Large intestine (tissue), 3 donors: ENCODE results near the gene RIOK1. TPM values are rescaled to one million over a fixed set of nuclear protein-coding genes. Genes with fewer than 3 reads are reported as not detected.

Experiments
- DNase-seq, 2 donors: peaks; one replicate each; pipeline versions ENCODE4 v3.0.0 to v3.0.0-alpha.2; 2013
- H3K27ac ChIP-seq: one replicate; pipeline ENCODE4 v1.5.1; 2013; ENCODE audit warnings: low read length
- H3K27me3 ChIP-seq: 2 replicates; pipeline ENCODE4 v1.6.1; 2013; ENCODE audit warnings: low read length; ENCODE audit not compliant: control insufficient read depth, insufficient read depth
- H3K36me3 ChIP-seq: 2 replicates; pipeline ENCODE4 v1.6.1; 2013; ENCODE audit warnings: low read length; ENCODE audit not compliant: control insufficient read depth, insufficient read depth
- H3K4me1 ChIP-seq: one replicate; pipeline ENCODE4 v1.6.1; 2013; ENCODE audit warnings: low read length; ENCODE audit not compliant: control insufficient read depth, insufficient read depth
- H3K4me3 ChIP-seq: one replicate; pipeline ENCODE4 v1.5.1; 2013; ENCODE audit warnings: low read length
- H3K9me3 ChIP-seq: one replicate; pipeline ENCODE4 v1.6.1; 2013; ENCODE audit warnings: mild to moderate bottlenecking, low read depth, low read length, moderate library complexity; ENCODE audit not compliant: control insufficient read depth
- WGBS: methylation state at CpG from one replicate; pipeline ENCODE4 v1.1.5; 2013; ENCODE audit warnings: low lambda C conversion rate; ENCODE audit not compliant: insufficient coverage; 5-methylcytosine and 5-hydroxymethylcytosine counted together
- polyA plus RNA-seq: library from polyadenylated mRNA; unstranded; fragments of 120-200 nt; gene quantifications from one replicate; pipeline ENCODE4 v1.2.1, GENCODE V29; 2013

RIOK1 gene
- polyA plus RNA-seq, 1 donor = 22.9 TPM

GRCh38 chr6:7404546-7404945 is 14.9 kb downstream of the RIOK1 start:
- no peak for DNase-seq
- no CpG with 5 or more reads among the region's 5 CpGs for WGBS
- no peaks in the 10 kb centered on the region for H3K4me1 ChIP-seq
- no peak overlapping the region for H3K4me3 ChIP-seq
- peaks cover 72% of the 10 kb centered on the region for H3K36me3 ChIP-seq
- H3K27ac ChIP-seq = no peak overlapping the region
- no peaks in the 10 kb centered on the region for H3K9me3 ChIP-seq
- H3K27me3 ChIP-seq = no peaks in the 10 kb centered on the region

GRCh38 chr6:7406743-7407142 is 17.1 kb downstream of the RIOK1 start:
- no peak for DNase-seq
- WGBS = no CpG with 5 or more reads among the region's 9 CpGs
- H3K4me1 ChIP-seq = peaks cover 5% of the 10 kb centered on the region
- peaks cover 71% of the 10 kb centered on the region for H3K36me3 ChIP-seq
- no peaks in the 10 kb centered on the region for H3K9me3 ChIP-seq
- no peaks in the 10 kb centered on the region for H3K27me3 ChIP-seq
- no peak overlapping the region for H3K4me3 ChIP-seq
- no peak overlapping the region for H3K27ac ChIP-seq

GRCh38 chr6:7409740-7410139 is 20.1 kb downstream of the RIOK1 start:
- H3K27ac ChIP-seq = peak overlapping the region; percentile 47
- 33% methylated on average over 1 of the region's 6 CpGs for WGBS
- H3K36me3 ChIP-seq = peaks cover 61% of the 10 kb centered on the region
- H3K27me3 ChIP-seq = no peaks in the 10 kb centered on the region
- peaks cover 25% of the 10 kb centered on the region for H3K4me1 ChIP-seq
- no peak overlapping the region for H3K4me3 ChIP-seq
- DNase-seq = peak; percentile 27 to 53
- H3K9me3 ChIP-seq = no peaks in the 10 kb centered on the region

- peaks cover 62% of the 10 kb centered on the region for H3K36me3 ChIP-seq
- H3K27me3 ChIP-seq = no peaks in the 10 kb centered on the region
- WGBS = no CpG with 5 or more reads among the region's 4 CpGs
These were observed 21.2 kb downstream of the RIOK1 start for GRCh38 chr6:7410851-7411250.

GRCh38 chr6:7411328-7411727 is 21.7 kb downstream of the RIOK1 start:
- no peak overlapping the region for H3K4me3 ChIP-seq
- no peak overlapping the region for H3K27ac ChIP-seq
- H3K9me3 ChIP-seq = no peaks in the 10 kb centered on the region
- DNase-seq = no peak
- H3K4me1 ChIP-seq = peaks cover 33% of the 10 kb centered on the region
- WGBS = 83% methylated on average over 1 of the region's 2 CpGs
- no peaks in the 10 kb centered on the region for H3K27me3 ChIP-seq
- H3K36me3 ChIP-seq = peaks cover 63% of the 10 kb centered on the region

More at GRCh38 chr6:7410851-7411250, 21.2 kb downstream of the RIOK1 start:
- Histone ChIP-seq H3K4me1 (peaks cover 33% of the 10 kb centered on the region), H3K9me3 (no peaks in the 10 kb centered on the region), H3K4me3 (no peak overlapping the region), H3K27ac (no peak overlapping the region)
- DNase-seq = no peak

GRCh38 chr6:7413151-7413823 is 23.7 kb downstream of the RIOK1 start:
- peak; percentile 69 to 86 for DNase-seq
- H3K36me3 ChIP-seq = peaks cover 61% of the 10 kb centered on the region

GRCh38 chr6:7414811-7415210 is 25.2 kb downstream of the RIOK1 start:
- DNase-seq = peak; percentile 40 to 55
- no CpG with 5 or more reads among the region's 7 CpGs for WGBS
- peaks cover 37% of the 10 kb centered on the region for H3K4me1 ChIP-seq
- no peak overlapping the region for H3K4me3 ChIP-seq
- H3K27ac ChIP-seq = peak overlapping the region; percentile 73
- peaks cover 62% of the 10 kb centered on the region for H3K36me3 ChIP-seq
- no peaks in the 10 kb centered on the region for H3K27me3 ChIP-seq
- no peaks in the 10 kb centered on the region for H3K9me3 ChIP-seq

More at GRCh38 chr6:7413151-7413823, 23.7 kb downstream of the RIOK1 start:
- WGBS = 67% methylated on average over 1 of the region's 2 CpGs
- H3K4me1 ChIP-seq = peaks cover 33% of the 10 kb centered on the region
- no peak overlapping the region for H3K4me3 ChIP-seq
- H3K27me3 ChIP-seq = no peaks in the 10 kb centered on the region
- peak overlapping the region; percentile 73 for H3K27ac ChIP-seq
- no peaks in the 10 kb centered on the region for H3K9me3 ChIP-seq

- Histone ChIP-seq H3K9me3 (no peaks in the 10 kb centered on the region), H3K27me3 (no peaks in the 10 kb centered on the region), H3K4me3 (no peak overlapping the region), H3K27ac (no peak overlapping the region), H3K4me1 (peaks cover 28% of the 10 kb centered on the region), H3K36me3 (peaks cover 42% of the 10 kb centered on the region)
- DNase-seq = no peak
- 100% methylated on average over 2 of the region's 2 CpGs for WGBS
These were observed 28.1 kb downstream of the RIOK1 start for GRCh38 chr6:7417684-7418083.

GRCh38 chr6:7418238-7418905 is 28.8 kb downstream of the RIOK1 start:
- Histone ChIP-seq H3K36me3 (peaks cover 42% of the 10 kb centered on the region), H3K27ac (no peak overlapping the region), H3K4me3 (no peak overlapping the region), H3K4me1 (peaks cover 25% of the 10 kb centered on the region), H3K27me3 (no peaks in the 10 kb centered on the region), H3K9me3 (no peaks in the 10 kb centered on the region)
- WGBS = 87% methylated on average over 3 of the region's 6 CpGs
- DNase-seq = no peak

- Histone ChIP-seq H3K27ac (no peak overlapping the region), H3K36me3 (peaks cover 42% of the 10 kb centered on the region), H3K27me3 (no peaks in the 10 kb centered on the region), H3K9me3 (no peaks in the 10 kb centered on the region), H3K4me1 (peaks cover 19% of the 10 kb centered on the region), H3K4me3 (no peak overlapping the region)
- no CpG with 5 or more reads among the region's 1 CpG for WGBS
- DNase-seq = no peak
These were observed 29.5 kb downstream of the RIOK1 start for GRCh38 chr6:7419065-7419464.
